K562 (cell line): ENCODE measurements around the gene NUDCD3. TPM values are rescaled to one million over a fixed set of nuclear protein-coding genes. Genes with fewer than 3 reads are reported as not detected.
"Not testable (repeated sequence)": the region's sequence is repeated elsewhere in the genome, so short reads cannot be mapped to it uniquely, and the experiment has no call there.

Experiments used
- ATAC-seq: fragments of 200-7000 bp; cut with Tn5 transposase; 3 replicates; pipeline ENCODE4 v1.9.1; 2020; ENCODE audit warnings: moderate library complexity
- BruUV-seq: library from RNA; stranded (reverse); fragments of 400-500 nt; replicated peaks from 2 replicates; lab custom pipeline; 2021; lab: Mats Ljungman, UMichigan
- CTCF ChIA-PET: fragments of 300-600 bp; formaldehyde crosslinking; extraction: SDS; loops from one replicate; lab custom pipeline; 2021; ENCODE audit warnings: low intra/inter-chr PET ratio; lab: Yijun Ruan, JAX
- POLR2A ChIA-PET: fragments of 300-600, 350-650 bp; sonication (Branson Sonifier 250); formaldehyde crosslinking; extraction: SDS; loops from one replicate; lab custom pipeline; 2021; ENCODE audit warnings: antibody characterized with exemption, inconsistent platforms; lab: Yijun Ruan, JAX
- DNase-seq, 4 experiments: peaks; one replicate each; pipeline versions ENCODE4 v3.0.0 to v3.0.0-alpha.2; 2011 to 2018; ENCODE audit warnings: low spot score in 3 of 4, mixed read lengths in 3 of 4; ENCODE audit errors: extremely low read depth in 1 of 4
- FAIRE-seq: peaks from 2 replicates; lab custom pipeline; 2011; peaks lifted over from hg19 to GRCh38; lab: Jason Lieb, UNC
- H2AFZ ChIP-seq: 2 replicates; pipeline ENCODE4 v1.6.0; 2011; ENCODE audit warnings: low read depth, low read length, control low read depth, inconsistent platforms
- H3K27ac ChIP-seq: fragments of 200-600 bp; 3 replicates; pipeline ENCODE4 v1.8.0; 2011; ENCODE audit warnings: low read depth, mild to moderate bottlenecking, control low read depth, inconsistent platforms, low read length, moderate library complexity, mixed read lengths; ENCODE audit errors: extremely low read depth
- H3K27me3 ChIP-seq, 2 experiments: fragments of 300-600 bp in 1 of 2; 2 replicates in 1 of 2; 3 replicates in 1 of 2; pipeline versions ENCODE4 v1.6.0 to v1.8.0; 2011; ENCODE audit warnings: inconsistent platforms in 2 of 2, low read length in 2 of 2, mild to moderate bottlenecking in 1 of 2, mixed read lengths in 1 of 2, moderate library complexity in 1 of 2; ENCODE audit not compliant: control insufficient read depth in 2 of 2, insufficient read depth in 2 of 2
- H3K36me3 ChIP-seq: fragments of 300-600 bp; 3 replicates; pipeline ENCODE4 v1.8.0; 2011; ENCODE audit warnings: mild to moderate bottlenecking, low read length, inconsistent platforms; ENCODE audit not compliant: control insufficient read depth, insufficient read depth
- H3K4me1 ChIP-seq, 2 experiments: fragments of 200-600 bp in 1 of 2; replicated peaks in 1 of 2; 2 replicates in 1 of 2; 3 replicates in 1 of 2; pipeline versions ENCODE4 v1.5.1 to v1.8.0; 2011; ENCODE audit warnings: inconsistent platforms in 2 of 2, low read length in 2 of 2, mild to moderate bottlenecking in 1 of 2, mixed read lengths in 1 of 2, moderate library complexity in 1 of 2; ENCODE audit not compliant: control insufficient read depth in 2 of 2, insufficient read depth in 2 of 2
- H3K4me2 ChIP-seq: 2 replicates; pipeline ENCODE4 v1.6.1; 2011; ENCODE audit warnings: low read length, control low read depth, inconsistent platforms, mixed read lengths; ENCODE audit not compliant: insufficient read depth
- H3K4me3 ChIP-seq: fragments of 200-600 bp; sonication (generic), shearing (Covaris generic); 2 replicates; pipeline ENCODE4 v1.5.1; 2016; ENCODE audit warnings: control low read depth, inconsistent platforms
- H3K79me2 ChIP-seq: fragments of 200-600 bp; 3 replicates; pipeline ENCODE4 v1.8.0; 2011; ENCODE audit warnings: low read length, inconsistent platforms; ENCODE audit not compliant: control insufficient read depth, insufficient read depth
- H3K9ac ChIP-seq, 2 experiments: 2 replicates each; pipeline versions ENCODE4 v1.6.0 to v1.6.1; 2011; ENCODE audit warnings: low read depth in 2 of 2, low read length in 2 of 2, control low read depth in 1 of 2, inconsistent platforms in 1 of 2, mild to moderate bottlenecking in 1 of 2, mixed read lengths in 1 of 2; ENCODE audit not compliant: insufficient read depth in 1 of 2
- H3K9me1 ChIP-seq: one replicate; pipeline ENCODE4 v1.6.0; 2011; ENCODE audit warnings: inconsistent platforms, mild to moderate bottlenecking, low read length, moderate library complexity; ENCODE audit not compliant: control insufficient read depth, insufficient read depth
- H3K9me3 ChIP-seq: replicated peaks from 2 replicates; pipeline ENCODE4 v1.5.1; 2011; ENCODE audit warnings: low read depth, low read length, inconsistent platforms; ENCODE audit not compliant: control insufficient read depth, insufficient read depth
- H4K20me1 ChIP-seq: replicated peaks from 2 replicates; pipeline ENCODE4 v1.6.1; 2011; ENCODE audit warnings: low read length, inconsistent platforms, mixed read lengths; ENCODE audit not compliant: control insufficient read depth, insufficient read depth
- ZNF146 ChIP-seq: IDR thresholded peaks from one replicate; pipeline ENCODE4 v1.6.1; 2018; ENCODE audit warnings: missing compliant biosample characterization; ENCODE audit not compliant: unreplicated experiment
- ZNF398 ChIP-seq: fragments of 250-450 bp; sonication (Bioruptor Pico); IDR thresholded peaks from 2 replicates; pipeline ENCODE4 v1.8.0; 2021; ENCODE audit warnings: moderate library complexity, mild to moderate bottlenecking, inconsistent platforms
- WGBS: fragments of 100-300 bp; shearing (Covaris generic); methylation state at CpG from one replicate; pipeline ENCODE4 v1.1.6; 2016; ENCODE audit warnings: low coverage, mixed read lengths; ENCODE audit not compliant: insufficient coverage; ENCODE audit errors: missing lambda C conversion rate; 5-methylcytosine and 5-hydroxymethylcytosine counted together
- in situ Hi-C: fragments of 300-500 bp; cut with MboI; formaldehyde crosslinking; loops from 4 replicates; pipeline ENCODE4 v1.15.0; 2018; ENCODE audit warnings: inconsistent platforms, mixed read lengths
- intact Hi-C: fragments of 100-400 bp; cut with micrococcal nuclease; formaldehyde crosslinking; loops from 2 replicates; pipeline ENCODE4 v1.14.2; 2022
- polyA plus RNA-seq, 8 experiments: library from polyadenylated mRNA; depleted of rRNA in 4 of 8; stranded (reverse) in 5 of 8; unstranded in 3 of 8; fragments of >200 nt; fragmentation: Nextera tagmentation in 2 of 8; fragmentation: Illumina TruSeq in 1 of 8; extraction: Ambion mirVana in 2 of 8; extraction: Trizol in 1 of 8; gene quantifications; 2 replicates each; pipeline versions ENCODE4 v1.2.1 to v1.2.3, GENCODE V29; 2011 to 2014; ENCODE audit warnings: inconsistent platforms in 1 of 8, missing spikeins in 1 of 8
- total RNA-seq, 7 experiments: library from RNA; depleted of rRNA in 6 of 7; stranded (reverse); fragments of >200 nt in 6 of 7; fragmentation: Illumina TruSeq in 2 of 7; extraction: Trizol in 2 of 7; gene quantifications; 2 replicates each; pipeline versions ENCODE4 v1.2.1 to v1.2.3, GENCODE V29; 2011 to 2021; ENCODE audit warnings: low replicate concordance in 1 of 7

The NUDCD3 gene
- total and polyA plus RNA-seq, 9 of the 15 experiments (the other 6 are each of a cell fraction or from before 2014, with no cell fraction given): 24.8 to 64.2 (median 42.6) TPM

GRCh38 chr7:44424762-44425161 lies 65.7 kb downstream of the NUDCD3 start:
- H3K9me1 ChIP-seq, FAIRE-seq, H3K9ac ChIP-seq, H3K27ac ChIP-seq, H3K4me1 ChIP-seq, CTCF ChIA-PET, in situ Hi-C loops, H4K20me1 ChIP-seq, H3K4me2 ChIP-seq, H2AFZ ChIP-seq, DNase-seq, H3K4me3 ChIP-seq, POLR2A ChIA-PET, H3K79me2 ChIP-seq, H3K27me3 ChIP-seq, ATAC-seq, intact Hi-C loops, BruUV-seq, H3K9me3 ChIP-seq: not testable (repeated sequence)
- H3K36me3 ChIP-seq: peaks cover 26% of the 10 kb centered on the region; the same call in 2 of the 3 replicates
- WGBS: 75% methylated on average over 1 of the region's 2 CpGs
- peak; percentile 57 for TF ChIP-seq ZNF146 (CRISPR knock-in tag)

- Histone ChIP-seq H3K79me2 (peaks cover 7% of the 10 kb centered on the region; the same call in 1 of the 3 replicates), H3K36me3 (peaks cover 3% of the 10 kb centered on the region; the same call in 2 of the 3 replicates), H3K27me3 (no peaks in the 10 kb centered on the region), H3K4me1 (no peaks in the 10 kb centered on the region; a peak in 1 of 5 replicates), H3K4me3 (no peak overlapping the region), H3K9me3 (no peaks in the 10 kb centered on the region), H3K27ac (no peak overlapping the region), H3K9me1 (no peaks in the 10 kb centered on the region), H4K20me1 (0 out of 2 replicates have a peak, but pooled peaks cover 3% of the 10 kb centered on the region), H3K9ac (no peak overlapping the region), H2AFZ (no peak overlapping the region), H3K4me2 (no peak overlapping the region)
- in situ Hi-C loops (no loop called here), intact Hi-C loops (no loop called here)
- ChIA-PET POLR2A (interaction anchor here (0.7 to 2.3 kb wide), 2 partner anchors 13 to 49 kb away, joined by 4 to 8 read pairs; no protein-coding TSS in a partner anchor), CTCF (no interaction called here)
- ATAC-seq (no peak), FAIRE-seq (no peak), DNase-seq (no peak)
- TF ChIP-seq ZNF398: no peak
- BruUV-seq: no TSS peak
- 56% methylated on average over 6 of the region's 6 CpGs for WGBS
Measured at GRCh38 chr7:44416941-44417340, 73.5 kb downstream of the NUDCD3 start.
